HG02763 (cell line): ENCODE measurements around the gene ITPR1.
"Not testable (repeated sequence)": the region's sequence is repeated elsewhere in the genome, so short reads cannot be mapped to it uniquely, and the experiment has no call there.

ENCODE experiments used
- ATAC-seq: cut with Tn5 transposase; IDR thresholded peaks from one replicate; pipeline ENCODE4 v1.9.1; 2021; ENCODE audit warnings: mild to moderate bottlenecking, moderate library complexity; ENCODE audit not compliant: unreplicated experiment

The ITPR1 gene

GRCh38 chr3:4753073-4753691 lies 260.0 kb downstream of the ITPR1 start:
- no peak for ATAC-seq

- peak; percentile 64 for ATAC-seq
Measured at GRCh38 chr3:4754180-4755086, 261.3 kb downstream of the ITPR1 start.

GRCh38 chr3:4755566-4755965 lies 262.4 kb downstream of the ITPR1 start:
- no peak for ATAC-seq

GRCh38 chr3:4756057-4756775 lies 263.1 kb downstream of the ITPR1 start:
- ATAC-seq, result no peak

GRCh38 chr3:4756855-4757574 lies 263.9 kb downstream of the ITPR1 start:
- ATAC-seq, result peak; percentile 41

GRCh38 chr3:4757575-4758248 lies 264.6 kb downstream of the ITPR1 start:
- no peak for ATAC-seq

GRCh38 chr3:4758249-4758860 lies 265.2 kb downstream of the ITPR1 start:
- ATAC-seq, result no peak

- no peak for ATAC-seq
Measured at GRCh38 chr3:4758957-4759656, 266.0 kb downstream of the ITPR1 start.

GRCh38 chr3:4759689-4760312 lies 266.7 kb downstream of the ITPR1 start:
- no peak for ATAC-seq

GRCh38 chr3:4761759-4762158 lies 268.6 kb downstream of the ITPR1 start:
- ATAC-seq, result no peak

GRCh38 chr3:4762481-4763230 lies 269.5 kb downstream of the ITPR1 start:
- ATAC-seq, result not testable (repeated sequence)

GRCh38 chr3:4763604-4764247 lies 270.6 kb downstream of the ITPR1 start:
- no peak for ATAC-seq

GRCh38 chr3:4765212-4765611 lies 272.1 kb downstream of the ITPR1 start:
- no peak for ATAC-seq

- ATAC-seq, result no peak
Measured at GRCh38 chr3:4766263-4766662, 273.1 kb downstream of the ITPR1 start.

- ATAC-seq, result no peak
Measured at GRCh38 chr3:4766716-4767499, 273.8 kb downstream of the ITPR1 start.

GRCh38 chr3:4768021-4768420 lies 274.9 kb downstream of the ITPR1 start:
- ATAC-seq, result no peak

GRCh38 chr3:4768521-4768920 lies 275.4 kb downstream of the ITPR1 start:
- ATAC-seq, result no peak
